Nephron (organoid): ENCODE data around the gene ERC1.

Experiments
- H3K27ac Mint-ChIP-seq, 3 experiments: 2 replicates each; pipeline ENCODE4 v1.8.0; 2020; ENCODE audit warnings: mixed read lengths in 3 of 3, mild to moderate bottlenecking in 2 of 3, moderate library complexity in 1 of 3
- H3K27me3 Mint-ChIP-seq: 2 replicates; pipeline ENCODE4 v1.8.0; 2021; ENCODE audit warnings: low read depth, mild to moderate bottlenecking, moderate library complexity, mixed read lengths
- H3K36me3 Mint-ChIP-seq: 2 replicates; pipeline ENCODE4 v1.8.0; 2020; ENCODE audit warnings: low read depth, mixed read lengths
- H3K4me1 Mint-ChIP-seq: 2 replicates; pipeline ENCODE4 v1.8.0; 2020; ENCODE audit warnings: mixed read lengths
- H3K4me3 Mint-ChIP-seq, 3 experiments: 2 replicates each; pipeline ENCODE4 v1.8.0; 2020; ENCODE audit warnings: mild to moderate bottlenecking in 3 of 3, mixed read lengths in 3 of 3, moderate library complexity in 2 of 3
- H3K9me3 Mint-ChIP-seq: 2 replicates; pipeline ENCODE4 v1.8.0; 2020; ENCODE audit warnings: mixed read lengths
- TF ChIP-seq, protein P1 (sequence below), 3 experiments: fragments of 200-600 bp; sonication (generic); IDR thresholded peaks; one replicate each; pipeline ENCODE4 v1.5.0; 2021; ENCODE audit warnings: antibody characterized with exemption in 3 of 3; ENCODE audit not compliant: unreplicated experiment in 3 of 3

The ERC1 gene

DNA sequence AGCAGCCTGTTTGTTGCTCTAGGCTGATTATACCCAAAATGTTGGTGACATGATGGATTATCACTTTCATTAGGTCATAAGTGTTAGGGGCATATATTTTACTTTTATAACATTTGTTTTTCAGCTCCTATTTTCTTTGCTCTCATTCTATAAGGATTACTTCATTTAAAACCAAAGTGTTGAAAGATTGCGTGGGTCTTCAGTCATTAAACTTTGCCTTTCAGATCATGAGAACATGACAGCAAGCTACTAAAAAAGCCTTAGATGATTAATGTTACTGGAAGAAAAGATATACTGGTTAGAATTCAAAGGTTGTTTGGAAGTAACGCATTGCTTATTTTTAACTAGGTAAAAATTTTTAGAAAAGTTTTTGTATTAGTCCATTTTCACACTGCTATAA lies 156.8 kb downstream of the ERC1 start:
- TF ChIP-seq, protein P1, sequence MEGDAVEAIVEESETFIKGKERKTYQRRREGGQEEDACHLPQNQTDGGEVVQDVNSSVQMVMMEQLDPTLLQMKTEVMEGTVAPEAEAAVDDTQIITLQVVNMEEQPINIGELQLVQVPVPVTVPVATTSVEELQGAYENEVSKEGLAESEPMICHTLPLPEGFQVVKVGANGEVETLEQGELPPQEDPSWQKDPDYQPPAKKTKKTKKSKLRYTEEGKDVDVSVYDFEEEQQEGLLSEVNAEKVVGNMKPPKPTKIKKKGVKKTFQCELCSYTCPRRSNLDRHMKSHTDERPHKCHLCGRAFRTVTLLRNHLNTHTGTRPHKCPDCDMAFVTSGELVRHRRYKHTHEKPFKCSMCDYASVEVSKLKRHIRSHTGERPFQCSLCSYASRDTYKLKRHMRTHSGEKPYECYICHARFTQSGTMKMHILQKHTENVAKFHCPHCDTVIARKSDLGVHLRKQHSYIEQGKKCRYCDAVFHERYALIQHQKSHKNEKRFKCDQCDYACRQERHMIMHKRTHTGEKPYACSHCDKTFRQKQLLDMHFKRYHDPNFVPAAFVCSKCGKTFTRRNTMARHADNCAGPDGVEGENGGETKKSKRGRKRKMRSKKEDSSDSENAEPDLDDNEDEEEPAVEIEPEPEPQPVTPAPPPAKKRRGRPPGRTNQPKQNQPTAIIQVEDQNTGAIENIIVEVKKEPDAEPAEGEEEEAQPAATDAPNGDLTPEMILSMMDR (IDR thresholded peaks at IDR 0.05; ENCODE audit: unreplicated experiment in 3 of 3) = no peak
- Mint-ChIP-seq H3K27ac (no peak overlapping the region), H3K9me3 (peaks cover 2% of the 10 kb centered on the region), H3K4me1 (no peaks in the 10 kb centered on the region), H3K4me3 (no peak overlapping the region), H3K27me3 (no peaks in the 10 kb centered on the region), H3K36me3 (peaks cover 63% of the 10 kb centered on the region)

GRCh38 chr12:1157046-1157445 lies 166.0 kb downstream of the ERC1 start:
- H3K9me3 Mint-ChIP-seq = peaks cover 2% of the 10 kb centered on the region
- H3K27ac Mint-ChIP-seq = no peak overlapping the region
- H3K4me1 Mint-ChIP-seq = peaks cover under 1% of the 10 kb centered on the region
- peaks cover 48% of the 10 kb centered on the region for H3K36me3 Mint-ChIP-seq
- H3K4me3 Mint-ChIP-seq = no peak overlapping the region
- H3K27me3 Mint-ChIP-seq = no peaks in the 10 kb centered on the region
- TF ChIP-seq, protein P1 (IDR thresholded peaks at IDR 0.05; ENCODE audit: unreplicated experiment in 3 of 3) = no peak

DNA sequence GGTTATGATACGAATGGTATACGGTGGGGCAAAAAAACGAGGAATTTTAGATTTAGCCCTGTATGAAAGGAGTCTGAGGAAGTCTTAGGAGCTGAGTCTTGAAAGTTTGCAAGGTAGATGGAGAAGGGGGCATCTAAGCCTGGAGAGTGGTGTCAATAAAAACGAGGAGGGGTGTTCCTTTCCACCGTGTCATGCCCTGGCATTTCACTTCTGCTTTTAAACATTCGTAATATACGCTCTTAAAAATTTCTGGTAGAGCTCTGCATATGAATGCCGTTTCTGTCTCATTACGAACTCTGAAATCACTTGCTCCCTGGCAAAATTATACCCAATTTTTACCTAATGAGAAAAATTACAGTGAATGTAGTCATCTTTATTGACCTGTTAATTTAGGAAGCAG lies 170.2 kb downstream of the ERC1 start:
- Mint-ChIP-seq H3K9me3 (no peaks in the 10 kb centered on the region), H3K27ac (no peak overlapping the region), H3K4me1 (peaks cover 6% of the 10 kb centered on the region), H3K4me3 (no peak overlapping the region), H3K36me3 (peaks cover 32% of the 10 kb centered on the region), H3K27me3 (no peaks in the 10 kb centered on the region)
- TF ChIP-seq, protein P1 (IDR thresholded peaks at IDR 0.05; ENCODE audit: unreplicated experiment in 3 of 3) = no peak

DNA sequence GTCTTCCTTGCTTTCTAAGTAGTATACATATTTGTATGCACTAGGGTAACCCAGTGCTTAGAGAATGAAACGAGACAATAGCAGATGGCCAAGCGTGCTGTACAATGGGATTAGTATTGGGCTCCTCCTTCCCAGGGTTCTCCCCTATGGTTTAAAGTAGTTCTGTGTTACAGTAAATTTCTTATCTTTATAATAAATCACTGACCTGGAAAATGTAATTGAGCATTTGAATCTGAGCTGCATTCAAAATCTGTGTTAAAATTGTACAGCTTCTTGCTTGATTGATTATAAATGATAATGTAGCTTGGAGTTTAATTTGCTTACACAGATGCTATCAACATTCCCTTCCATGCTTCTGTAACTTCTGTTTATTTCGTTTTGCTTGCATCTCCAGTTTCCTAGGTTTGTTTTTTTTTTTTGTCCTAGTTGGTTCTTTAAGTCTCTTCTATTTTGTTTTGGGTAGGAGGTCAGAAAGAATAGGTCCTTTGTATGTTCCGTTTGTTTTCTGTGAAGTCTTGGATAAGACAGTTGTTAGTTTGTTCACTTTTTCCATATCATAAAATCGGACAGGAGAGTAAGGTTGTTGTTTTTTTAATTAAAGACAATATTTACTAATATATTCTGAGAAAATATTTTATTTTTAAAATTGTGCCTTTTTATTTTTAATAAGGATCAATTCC lies 171.2 kb downstream of the ERC1 start:
- Mint-ChIP-seq H3K27me3 (no peaks in the 10 kb centered on the region), H3K9me3 (no peaks in the 10 kb centered on the region), H3K4me1 (peaks cover 6% of the 10 kb centered on the region), H3K27ac (no peak overlapping the region), H3K4me3 (no peak overlapping the region), H3K36me3 (peaks cover 40% of the 10 kb centered on the region)
- TF ChIP-seq, protein P1 (IDR thresholded peaks at IDR 0.05; ENCODE audit: unreplicated experiment in 3 of 3) = no peak

GRCh38 chr12:1167784-1168183 lies 176.8 kb downstream of the ERC1 start:
- Mint-ChIP-seq H3K27me3 (no peaks in the 10 kb centered on the region), H3K27ac (no peak overlapping the region), H3K9me3 (no peaks in the 10 kb centered on the region), H3K36me3 (peaks cover 30% of the 10 kb centered on the region), H3K4me1 (peaks cover 18% of the 10 kb centered on the region), H3K4me3 (no peak overlapping the region)
- TF ChIP-seq, protein P1 (IDR thresholded peaks at IDR 0.05; ENCODE audit: unreplicated experiment in 3 of 3) = no peak

GRCh38 chr12:1170411-1170810 lies 179.4 kb downstream of the ERC1 start:
- H3K9me3 Mint-ChIP-seq = no peaks in the 10 kb centered on the region
- TF ChIP-seq, protein P1 (IDR thresholded peaks at IDR 0.05; ENCODE audit: unreplicated experiment in 3 of 3) = no peak

More at GRCh38 chr12:1170411-1170810, 179.4 kb downstream of the ERC1 start:
- no peak overlapping the region for H3K4me3 Mint-ChIP-seq
- peaks cover 21% of the 10 kb centered on the region for H3K36me3 Mint-ChIP-seq
- H3K4me1 Mint-ChIP-seq = peaks cover 35% of the 10 kb centered on the region
- H3K27me3 Mint-ChIP-seq = no peaks in the 10 kb centered on the region
- H3K27ac Mint-ChIP-seq = no peak overlapping the region
